SIG-M5 (cell line): ENCODE data around the gene STYXL1.
"Not testable (repeated sequence)": the region's sequence is repeated elsewhere in the genome, so short reads cannot be mapped to it uniquely, and the experiment has no call there.

ENCODE experiments used
- DNase-seq: peaks from one replicate; lab custom pipeline; 2025; lab: John Stamatoyannopoulos, UW

The STYXL1 gene

DNA sequence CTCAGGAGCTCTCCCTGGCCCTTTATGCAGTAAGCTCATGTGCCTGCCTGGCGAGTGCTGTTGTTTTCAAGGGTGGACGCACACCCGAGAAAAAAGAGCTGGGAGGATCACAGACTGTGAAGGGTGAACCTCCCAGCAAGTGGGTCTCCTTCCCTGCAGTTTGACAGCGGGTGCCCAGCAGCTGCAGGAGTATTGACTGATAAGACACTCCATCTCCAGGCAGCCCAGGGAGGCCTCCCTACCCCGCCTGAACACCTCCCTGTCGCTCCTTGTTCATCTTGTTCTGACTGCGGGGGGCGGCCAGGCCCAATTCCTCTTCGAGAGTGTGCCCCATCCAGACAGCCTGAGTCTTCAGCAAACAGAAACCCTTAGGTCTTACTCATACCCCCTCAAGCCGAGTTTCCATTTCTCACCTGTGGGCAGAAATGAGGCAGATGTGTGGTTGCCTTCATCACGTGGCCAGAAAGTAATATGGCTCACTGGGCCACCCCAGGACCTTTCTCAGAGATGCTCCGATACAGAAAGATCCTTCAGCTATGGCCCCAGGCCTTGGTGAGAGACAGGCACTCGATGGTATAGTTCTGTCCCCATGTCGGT lies 17.3 kb upstream of the STYXL1 start:
- DNase-seq: no peak

DNA sequence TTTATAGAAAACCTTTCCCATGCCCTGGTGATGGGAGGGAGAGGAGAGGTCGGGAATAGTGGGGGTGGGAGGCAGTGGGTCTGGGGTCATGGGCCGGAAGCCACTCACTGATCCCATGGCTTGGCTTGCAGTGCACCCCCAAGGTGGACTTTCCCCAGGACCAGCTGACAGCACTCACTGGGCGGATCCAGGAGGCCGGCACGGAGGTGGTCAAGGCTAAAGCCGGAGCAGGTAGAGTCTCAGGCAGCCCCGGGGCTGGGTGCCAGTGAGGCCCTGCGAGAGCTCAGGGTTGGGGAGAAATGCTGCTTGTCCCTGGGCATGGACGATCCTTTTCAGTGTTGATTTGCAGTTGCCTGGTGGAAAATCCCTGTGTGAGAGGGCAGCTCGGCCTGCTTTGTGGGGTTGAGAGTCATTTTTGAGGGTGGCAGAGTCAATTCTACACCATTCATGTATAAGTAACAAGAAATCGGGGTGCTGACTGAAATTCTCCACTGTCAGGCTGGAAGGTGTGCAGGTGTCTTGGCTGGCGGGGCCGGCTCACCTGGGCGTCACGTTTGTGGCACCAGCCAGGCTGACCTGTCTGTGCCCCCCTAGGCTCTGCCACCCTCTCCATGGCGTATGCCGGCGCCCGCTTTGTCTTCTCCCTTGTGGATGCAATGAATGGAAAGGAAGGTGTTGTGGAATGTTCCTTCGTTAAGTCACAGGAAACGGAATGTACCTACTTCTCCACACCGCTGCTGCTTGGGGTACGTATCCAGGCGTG lies 16.6 kb upstream of the STYXL1 start:
- DNase-seq: no peak

- no peak for DNase-seq
Observed at GRCh38 chr7:76063525-76063924, 15.7 kb upstream of the STYXL1 start.

- no peak for DNase-seq
Observed at GRCh38 chr7:76063114-76063513, 15.3 kb upstream of the STYXL1 start.

GRCh38 chr7:76062254-76062653 lies 14.5 kb upstream of the STYXL1 start:
- no peak for DNase-seq

DNA sequence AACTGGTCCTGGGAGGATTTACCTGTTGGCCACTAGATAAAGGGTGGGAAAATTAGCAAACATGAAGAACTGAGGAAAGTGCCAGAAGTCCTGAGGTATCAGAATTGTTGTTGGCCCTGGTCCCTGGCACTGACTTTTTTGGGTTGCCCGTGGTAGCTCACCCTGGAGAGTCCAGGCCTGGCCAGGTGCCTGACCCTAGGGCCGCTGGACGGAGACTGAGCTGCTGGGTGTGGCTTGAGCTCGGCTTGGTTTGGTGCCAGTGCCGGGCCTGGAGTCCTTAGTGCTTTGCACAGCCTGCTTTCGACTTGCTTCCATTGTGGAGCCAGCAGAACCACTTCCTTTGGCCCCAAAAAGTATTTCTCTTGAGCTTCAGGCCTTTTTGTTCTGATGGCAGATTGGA lies 13.0 kb upstream of the STYXL1 start:
- no peak for DNase-seq

DNA sequence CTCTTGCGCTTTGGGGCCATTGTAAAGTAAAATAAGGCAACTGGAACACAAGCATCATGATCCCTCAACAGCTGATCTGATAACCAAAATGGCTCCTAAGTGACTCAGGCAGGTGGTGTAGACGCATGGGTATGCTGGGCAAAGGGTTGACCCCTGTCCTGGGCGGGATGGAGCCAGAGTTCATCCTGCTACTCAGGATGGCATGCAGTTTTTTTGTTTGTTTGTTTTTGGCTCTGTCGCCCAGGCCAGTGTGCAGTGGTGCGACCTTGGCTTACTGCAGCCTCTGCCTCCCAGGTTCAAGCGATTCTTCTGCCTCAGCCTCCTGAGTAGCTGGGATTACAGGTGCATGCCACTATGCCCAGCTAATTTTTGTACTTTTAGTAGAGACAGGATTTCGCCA lies 10.9 kb upstream of the STYXL1 start:
- not testable (repeated sequence) for DNase-seq

- DNase-seq: no peak
Observed at GRCh38 chr7:76057813-76058145, 10.0 kb upstream of the STYXL1 start.

- no peak for DNase-seq
Observed at GRCh38 chr7:76057103-76057812, 9.5 kb upstream of the STYXL1 start.

DNA sequence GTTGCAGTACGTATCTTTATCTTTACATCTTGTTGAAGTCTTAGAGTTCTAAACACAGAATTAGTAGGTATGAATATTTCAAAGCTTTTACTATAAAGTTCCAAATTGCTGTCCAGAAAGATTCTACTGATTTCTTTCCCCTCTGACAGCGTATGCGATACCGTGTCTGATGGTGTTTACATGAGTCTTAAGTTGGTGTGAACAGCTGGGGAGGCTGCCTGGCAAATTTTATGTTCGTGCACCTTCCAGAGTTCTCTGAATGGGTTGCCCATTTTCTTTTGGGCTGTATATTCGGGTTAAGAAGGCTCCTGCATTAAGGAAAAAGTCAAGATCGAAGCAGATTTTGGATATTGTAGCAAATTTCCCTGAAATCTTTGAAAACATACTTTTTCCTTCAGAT lies 8.4 kb upstream of the STYXL1 start:
- DNase-seq: no peak

GRCh38 chr7:76054123-76055120 lies 6.6 kb upstream of the STYXL1 start:
- DNase-seq: peak; percentile 49

- DNase-seq: no peak
Observed at GRCh38 chr7:76053461-76053860, 5.7 kb upstream of the STYXL1 start.

- not testable (repeated sequence) for DNase-seq
Observed at GRCh38 chr7:76052681-76053080, 4.9 kb upstream of the STYXL1 start.

- no peak for DNase-seq
Observed at GRCh38 chr7:76051840-76052239, 4.0 kb upstream of the STYXL1 start.

DNA sequence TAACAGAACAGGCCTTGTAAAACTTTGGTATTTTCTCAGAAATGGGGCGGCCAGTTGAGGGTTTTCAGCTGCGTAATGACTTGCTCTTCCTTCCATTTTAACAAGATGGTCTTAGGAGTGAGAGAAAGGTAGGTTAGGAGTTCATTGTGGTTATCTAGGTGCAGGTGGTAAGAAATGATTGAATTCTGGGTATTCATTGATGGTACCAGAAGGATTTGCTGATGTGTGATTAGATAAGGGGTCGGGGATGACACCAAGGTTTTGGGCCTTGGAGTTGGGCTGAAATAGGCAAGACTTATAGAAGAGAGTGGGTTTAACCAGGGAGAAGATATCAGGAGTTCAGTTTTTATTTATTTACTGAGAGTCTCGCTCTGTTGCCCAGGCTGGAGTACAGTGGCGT lies 2.7 kb upstream of the STYXL1 start:
- no peak for DNase-seq

- DNase-seq: no peak
Observed at GRCh38 chr7:76049295-76049694, 1.5 kb upstream of the STYXL1 start.

- no peak for DNase-seq
Observed at GRCh38 chr7:76048668-76048988, 828 bp upstream of the STYXL1 start.

GRCh38 chr7:76047305-76047810 lies 442 bp downstream of the STYXL1 start:
- DNase-seq: no peak

DNA sequence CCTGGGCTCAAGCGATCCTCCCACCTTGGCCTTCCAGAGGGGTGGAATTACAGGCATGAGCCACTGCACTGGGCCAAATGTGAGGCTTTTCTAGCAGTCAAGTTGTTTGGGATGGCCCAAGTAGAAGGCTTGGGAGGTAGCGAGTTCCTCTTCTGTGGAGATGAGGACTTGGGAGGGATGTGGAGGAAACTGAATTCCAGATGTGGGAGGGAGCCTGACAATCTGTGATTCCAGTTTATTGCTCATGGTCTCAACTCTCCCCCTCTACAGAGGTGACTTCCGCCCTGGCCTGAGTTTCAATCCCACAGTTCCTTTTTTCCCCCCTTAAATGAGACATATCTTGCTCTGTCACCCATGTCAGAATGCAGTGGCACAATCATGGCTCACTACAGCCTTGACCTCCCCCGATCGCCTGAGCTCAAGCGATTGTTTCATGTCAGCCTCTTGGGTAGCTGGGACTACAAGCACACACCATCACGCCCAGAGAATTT lies 3.4 kb downstream of the STYXL1 start:
- DNase-seq: no peak

DNA sequence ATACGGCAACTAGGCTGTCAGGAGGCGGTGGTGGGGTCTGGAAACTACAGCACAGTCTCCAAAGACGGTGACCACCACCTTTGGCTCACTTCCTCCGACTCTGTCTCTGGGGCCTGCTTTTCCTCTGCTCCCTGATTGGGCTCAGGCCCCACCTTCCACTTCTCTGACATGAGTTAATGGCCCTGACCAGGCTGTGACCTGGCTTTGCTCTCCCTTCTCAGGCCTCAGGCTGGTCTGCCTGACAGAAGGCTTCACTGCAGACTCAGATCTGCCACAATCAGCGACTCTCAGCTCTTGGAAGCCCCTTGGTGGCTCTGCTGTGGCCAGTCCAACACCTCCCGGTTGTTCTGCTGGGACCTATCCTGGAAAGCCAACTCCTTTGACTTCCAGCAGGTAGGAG lies 7.7 kb downstream of the STYXL1 start:
- DNase-seq: no peak

GRCh38 chr7:76037310-76037709 lies 10.5 kb downstream of the STYXL1 start:
- no peak for DNase-seq

DNA sequence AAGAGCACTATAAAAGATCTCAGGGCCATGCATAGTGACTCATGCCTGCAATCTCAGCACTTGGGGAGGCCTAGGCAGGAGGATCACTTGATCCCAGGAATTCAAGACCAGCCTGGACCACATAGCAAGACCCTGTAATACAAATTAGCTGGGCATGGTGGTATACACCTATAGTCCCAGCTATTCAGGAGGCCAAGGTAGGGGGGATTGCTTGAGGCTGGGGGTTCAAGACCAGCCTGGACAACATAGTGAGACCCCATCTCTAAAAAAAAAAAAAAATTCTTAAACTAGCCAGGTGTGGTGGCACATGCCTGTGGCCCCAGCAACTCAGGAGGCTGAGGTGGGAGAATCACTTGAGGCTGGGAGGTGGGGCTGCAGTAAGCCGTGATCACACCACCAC lies 15.8 kb downstream of the STYXL1 start:
- DNase-seq: no peak
